ENCODE measurements around the gene LGALS4. TPM values are rescaled to one million over a fixed set of nuclear protein-coding genes. Genes with fewer than 3 reads are reported as not detected.
"Not testable (repeated sequence)": the region's sequence is repeated elsewhere in the genome, so short reads cannot be mapped to it uniquely, and the experiment has no call there.

LGALS4 gene
- total RNA-seq, 2 experiments from 2014 or later, result 1.0 to 1.1 TPM

DNA sequence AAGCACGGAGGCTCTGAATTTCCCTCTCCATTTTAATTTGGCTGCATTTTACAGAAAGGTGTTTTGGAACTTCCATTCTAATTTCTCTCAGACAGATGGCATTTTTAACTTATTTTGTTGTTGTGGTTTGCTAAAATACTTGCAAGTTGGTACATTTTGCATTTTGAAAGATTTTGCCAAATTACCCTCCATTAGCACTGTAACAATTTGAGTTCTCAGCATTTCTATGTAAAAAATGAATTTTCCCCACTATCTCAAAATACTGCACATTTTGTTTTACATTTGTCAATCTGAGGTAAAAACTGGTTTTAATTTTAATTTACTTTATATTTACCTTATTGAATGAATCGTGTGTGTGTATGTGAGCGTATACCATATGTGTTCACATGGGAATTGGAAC is 44.1 kb upstream of the LGALS4 start:
- Histone ChIP-seq H3K9me2 (ENCODE audit: insufficient read depth, low read length) (no peaks in the 10 kb centered on the region), H3K4me1 (ENCODE audit: insufficient read depth, low read length, poor library complexity, severe bottlenecking) (peaks cover 54% of the 10 kb centered on the region), H3K79me2 (ENCODE audit: insufficient read depth, low read depth, low read length) (peaks cover 5% of the 10 kb centered on the region; the same call in 1 of the 2 replicates), H3K4me3 (ENCODE audit: low read depth, low read length, poor library complexity, severe bottlenecking) (peak overlapping the region; percentile 52), H2AFZ (ENCODE audit: low read length) (peak overlapping the region; percentile 2), H4K20me1 (ENCODE audit: insufficient read depth, low read length) (no peaks in the 10 kb centered on the region), H3K4me2 (ENCODE audit: low read length) (peak overlapping the region; percentile 64), H3K27ac (ENCODE audit: low read depth, low read length, poor library complexity, severe bottlenecking) (peak overlapping the region; percentile 89), H3K9me3 (ENCODE audit: low read length) (no peaks in the 10 kb centered on the region), H3K36me3 (ENCODE audit: insufficient read depth, low read length) (no peaks in the 10 kb centered on the region)
- ChIA-PET CTCF (ENCODE audit: unreplicated experiment) (interaction anchor here (1.4 kb wide), 1 partner anchor 13 kb away, joined by 4 read pairs; no protein-coding TSS in a partner anchor), POLR2A (interaction anchor here (1.2 to 1.6 kb wide), 2 partner anchors 30 to 238 kb away, joined by 4 read pairs; partner anchors contain the start of gene EIF3K)
- no TSS peak for BruUV-seq (replicated peaks)
- intact Hi-C loops (cut with micrococcal nuclease; ENCODE audit: unreplicated experiment), result loop anchor here (10.0 kb wide), 1 partner anchor 548 kb away; the partner anchor contains the start of gene ZFP36
- no peak for DNase-seq (ENCODE audit: low spot score)
- TF ChIP-seq EZH2phosphoT487 (IDR thresholded peaks at IDR 0.05; ENCODE audit: borderline replicate concordance, low read depth, low read length), result no peak
- TF ChIP-seq, protein P1, sequence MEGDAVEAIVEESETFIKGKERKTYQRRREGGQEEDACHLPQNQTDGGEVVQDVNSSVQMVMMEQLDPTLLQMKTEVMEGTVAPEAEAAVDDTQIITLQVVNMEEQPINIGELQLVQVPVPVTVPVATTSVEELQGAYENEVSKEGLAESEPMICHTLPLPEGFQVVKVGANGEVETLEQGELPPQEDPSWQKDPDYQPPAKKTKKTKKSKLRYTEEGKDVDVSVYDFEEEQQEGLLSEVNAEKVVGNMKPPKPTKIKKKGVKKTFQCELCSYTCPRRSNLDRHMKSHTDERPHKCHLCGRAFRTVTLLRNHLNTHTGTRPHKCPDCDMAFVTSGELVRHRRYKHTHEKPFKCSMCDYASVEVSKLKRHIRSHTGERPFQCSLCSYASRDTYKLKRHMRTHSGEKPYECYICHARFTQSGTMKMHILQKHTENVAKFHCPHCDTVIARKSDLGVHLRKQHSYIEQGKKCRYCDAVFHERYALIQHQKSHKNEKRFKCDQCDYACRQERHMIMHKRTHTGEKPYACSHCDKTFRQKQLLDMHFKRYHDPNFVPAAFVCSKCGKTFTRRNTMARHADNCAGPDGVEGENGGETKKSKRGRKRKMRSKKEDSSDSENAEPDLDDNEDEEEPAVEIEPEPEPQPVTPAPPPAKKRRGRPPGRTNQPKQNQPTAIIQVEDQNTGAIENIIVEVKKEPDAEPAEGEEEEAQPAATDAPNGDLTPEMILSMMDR (conservative IDR thresholded peaks at IDR 0.05; ENCODE audit: low read length), result no peak

DNA sequence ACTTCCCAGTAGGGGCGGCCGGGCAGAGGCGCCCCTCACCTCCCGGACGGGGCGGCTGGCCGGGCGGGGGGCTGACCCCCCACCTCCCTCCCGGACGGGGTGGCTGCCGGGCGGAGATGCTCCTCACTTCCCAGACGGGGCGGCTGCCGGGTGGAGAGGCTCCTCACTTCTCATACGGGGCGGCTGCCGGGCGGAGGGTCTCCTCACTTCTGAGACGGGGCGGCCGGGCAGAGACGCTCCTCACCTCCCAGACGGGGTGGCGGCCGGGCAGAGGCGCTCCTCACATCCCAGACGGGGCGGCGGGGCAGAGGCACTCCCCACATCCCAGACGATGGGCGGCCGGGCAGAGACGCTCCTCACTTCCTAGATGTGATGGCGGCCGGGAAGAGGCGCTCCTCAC is 43.0 kb upstream of the LGALS4 start:
- intact Hi-C loops (cut with micrococcal nuclease; ENCODE audit: unreplicated experiment), result loop anchor here (10.0 kb wide), 1 partner anchor 549 kb away; the partner anchor contains the start of gene ZFP36
- Histone ChIP-seq H3K27ac (ENCODE audit: low read depth, low read length, poor library complexity, severe bottlenecking) (peak overlapping the region; percentile 89), H3K4me1 (ENCODE audit: insufficient read depth, low read length, poor library complexity, severe bottlenecking) (peaks cover 59% of the 10 kb centered on the region)
- H3K4me2 ChIP-seq (ENCODE audit: low read length); H4K20me1 ChIP-seq (ENCODE audit: insufficient read depth, low read length); CTCF ChIA-PET (ENCODE audit: unreplicated experiment); H3K4me3 ChIP-seq (ENCODE audit: low read depth, low read length, poor library complexity, severe bottlenecking); BruUV-seq (replicated peaks); POLR2A ChIA-PET; H3K9me3 ChIP-seq (ENCODE audit: low read length); H3K79me2 ChIP-seq (ENCODE audit: insufficient read depth, low read depth, low read length); DNase-seq (ENCODE audit: low spot score); H3K9me2 ChIP-seq (ENCODE audit: insufficient read depth, low read length); H2AFZ ChIP-seq (ENCODE audit: low read length); H3K36me3 ChIP-seq (ENCODE audit: insufficient read depth, low read length): not testable (repeated sequence)

DNA sequence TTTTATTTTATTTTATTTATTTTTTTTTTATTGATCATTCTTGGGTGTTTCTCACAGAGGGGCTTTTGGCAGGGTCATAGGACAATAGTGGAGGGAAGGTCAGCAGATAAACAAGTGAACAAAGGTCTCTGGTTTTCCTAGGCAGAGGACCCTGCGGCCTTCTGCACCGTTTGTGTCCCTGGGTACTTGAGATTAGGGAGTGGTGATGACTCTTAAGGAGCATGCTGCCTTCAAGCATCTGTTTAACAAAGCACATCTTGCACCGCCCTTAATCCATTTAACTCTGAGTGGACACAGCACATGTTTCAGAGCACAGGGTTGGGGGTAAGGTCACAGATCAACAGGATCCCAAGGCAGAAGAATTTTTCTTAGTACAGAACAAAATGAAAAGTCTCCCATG is 42.2 kb upstream of the LGALS4 start:
- H3K4me2 ChIP-seq (ENCODE audit: low read length); H3K9me3 ChIP-seq (ENCODE audit: low read length); CTCF ChIA-PET (ENCODE audit: unreplicated experiment); H3K79me2 ChIP-seq (ENCODE audit: insufficient read depth, low read depth, low read length); DNase-seq (ENCODE audit: low spot score); H3K9me2 ChIP-seq (ENCODE audit: insufficient read depth, low read length); POLR2A ChIA-PET; H3K36me3 ChIP-seq (ENCODE audit: insufficient read depth, low read length); H2AFZ ChIP-seq (ENCODE audit: low read length); BruUV-seq (replicated peaks); H3K27ac ChIP-seq (ENCODE audit: low read depth, low read length, poor library complexity, severe bottlenecking); H3K4me3 ChIP-seq (ENCODE audit: low read depth, low read length, poor library complexity, severe bottlenecking); H4K20me1 ChIP-seq (ENCODE audit: insufficient read depth, low read length): not testable (repeated sequence)
- peaks cover 53% of the 10 kb centered on the region for H3K4me1 ChIP-seq (ENCODE audit: insufficient read depth, low read length, poor library complexity, severe bottlenecking)
- intact Hi-C loops (cut with micrococcal nuclease; ENCODE audit: unreplicated experiment), result loop anchor here (5.0 to 10.0 kb wide), 3 partner anchors 32 to 878 kb away; partner anchors contain the start of gene ZFP36
